ENCODE measurements around the gene INPP5A. TPM values are rescaled to one million over a fixed set of nuclear protein-coding genes. Genes with fewer than 3 reads are reported as not detected.
"Not testable (repeated sequence)": the region's sequence is repeated elsewhere in the genome, so short reads cannot be mapped to it uniquely, and the experiment has no call there.

The INPP5A gene
- total RNA-seq, 1 donor from 2014 or later, result 36.4 TPM

DNA sequence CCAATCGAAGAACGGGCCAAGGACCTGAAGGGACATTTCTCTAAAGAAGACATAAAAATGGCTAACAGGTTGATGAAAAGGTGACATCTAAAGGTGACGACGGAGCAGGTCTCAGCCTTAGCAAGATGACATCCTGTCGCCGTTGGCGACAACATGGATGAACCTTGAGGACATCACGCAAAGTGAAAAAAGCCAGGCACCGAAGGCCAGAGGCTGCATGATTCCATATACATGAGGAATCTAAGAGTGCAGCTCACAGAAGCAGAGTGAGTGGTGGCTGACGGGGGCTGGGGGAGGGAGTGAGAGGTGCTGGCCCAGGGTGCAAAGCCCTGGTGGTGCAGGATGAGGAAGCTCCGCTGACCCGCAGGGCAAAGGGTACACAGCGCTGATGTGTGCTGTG lies 282.5 kb downstream of the INPP5A start:
- H3K9me3 Mint-ChIP-seq (ENCODE audit: unreplicated experiment), result peaks cover 13% of the 10 kb centered on the region
- no peak overlapping the region for H3K4me3 Mint-ChIP-seq (ENCODE audit: unreplicated experiment)
- H3K27ac Mint-ChIP-seq (ENCODE audit: unreplicated experiment), result no peak overlapping the region
- no peak for DNase-seq (ENCODE audit: extremely low spot score, unreplicated experiment)
- no peaks in the 10 kb centered on the region for H3K36me3 Mint-ChIP-seq (ENCODE audit: unreplicated experiment)
- TF ChIP-seq, protein P1, sequence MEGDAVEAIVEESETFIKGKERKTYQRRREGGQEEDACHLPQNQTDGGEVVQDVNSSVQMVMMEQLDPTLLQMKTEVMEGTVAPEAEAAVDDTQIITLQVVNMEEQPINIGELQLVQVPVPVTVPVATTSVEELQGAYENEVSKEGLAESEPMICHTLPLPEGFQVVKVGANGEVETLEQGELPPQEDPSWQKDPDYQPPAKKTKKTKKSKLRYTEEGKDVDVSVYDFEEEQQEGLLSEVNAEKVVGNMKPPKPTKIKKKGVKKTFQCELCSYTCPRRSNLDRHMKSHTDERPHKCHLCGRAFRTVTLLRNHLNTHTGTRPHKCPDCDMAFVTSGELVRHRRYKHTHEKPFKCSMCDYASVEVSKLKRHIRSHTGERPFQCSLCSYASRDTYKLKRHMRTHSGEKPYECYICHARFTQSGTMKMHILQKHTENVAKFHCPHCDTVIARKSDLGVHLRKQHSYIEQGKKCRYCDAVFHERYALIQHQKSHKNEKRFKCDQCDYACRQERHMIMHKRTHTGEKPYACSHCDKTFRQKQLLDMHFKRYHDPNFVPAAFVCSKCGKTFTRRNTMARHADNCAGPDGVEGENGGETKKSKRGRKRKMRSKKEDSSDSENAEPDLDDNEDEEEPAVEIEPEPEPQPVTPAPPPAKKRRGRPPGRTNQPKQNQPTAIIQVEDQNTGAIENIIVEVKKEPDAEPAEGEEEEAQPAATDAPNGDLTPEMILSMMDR (IDR thresholded peaks at IDR 0.05), result no peak
- H3K27me3 Mint-ChIP-seq (ENCODE audit: unreplicated experiment), result peaks cover 21% of the 10 kb centered on the region
- no peaks in the 10 kb centered on the region for H3K4me1 Mint-ChIP-seq (ENCODE audit: unreplicated experiment)

DNA sequence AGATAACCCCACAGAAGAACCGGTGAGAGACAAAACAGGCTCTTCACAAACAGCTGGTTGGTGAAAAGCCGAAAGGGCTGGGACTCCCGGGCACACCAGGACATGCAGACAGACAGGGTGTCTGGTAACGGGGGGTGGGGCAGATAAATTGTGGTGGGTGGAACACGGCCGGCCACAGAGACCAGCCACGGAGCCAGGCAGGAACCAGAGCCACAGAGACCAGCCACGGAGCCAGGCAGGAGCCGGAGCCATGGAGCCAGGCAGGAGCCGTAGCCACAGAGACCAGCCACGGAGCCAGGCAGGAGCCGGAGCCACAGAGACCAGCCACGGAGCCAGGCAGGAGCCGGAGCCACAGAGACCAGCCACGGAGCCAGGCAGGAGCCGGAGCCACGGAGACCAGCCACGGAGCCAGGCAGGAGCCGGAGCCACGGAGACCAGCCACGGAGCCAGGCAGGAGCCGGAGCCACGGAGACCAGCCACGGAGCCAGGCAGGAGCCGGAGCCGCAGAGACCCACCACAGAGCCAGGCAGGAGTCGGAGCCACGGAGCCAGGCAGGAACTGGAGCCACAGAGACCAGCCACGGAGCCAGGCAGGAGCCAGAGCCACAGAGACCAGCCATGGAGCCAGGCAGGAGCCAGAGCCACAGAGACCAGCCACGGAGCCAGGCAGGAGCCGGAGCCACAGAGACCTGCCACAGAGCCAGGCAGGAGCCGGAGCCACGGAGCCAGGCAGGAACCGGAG lies 288.4 kb downstream of the INPP5A start:
- not testable (repeated sequence) for H3K4me3 Mint-ChIP-seq (ENCODE audit: unreplicated experiment); H3K4me1 Mint-ChIP-seq (ENCODE audit: unreplicated experiment)

DNA sequence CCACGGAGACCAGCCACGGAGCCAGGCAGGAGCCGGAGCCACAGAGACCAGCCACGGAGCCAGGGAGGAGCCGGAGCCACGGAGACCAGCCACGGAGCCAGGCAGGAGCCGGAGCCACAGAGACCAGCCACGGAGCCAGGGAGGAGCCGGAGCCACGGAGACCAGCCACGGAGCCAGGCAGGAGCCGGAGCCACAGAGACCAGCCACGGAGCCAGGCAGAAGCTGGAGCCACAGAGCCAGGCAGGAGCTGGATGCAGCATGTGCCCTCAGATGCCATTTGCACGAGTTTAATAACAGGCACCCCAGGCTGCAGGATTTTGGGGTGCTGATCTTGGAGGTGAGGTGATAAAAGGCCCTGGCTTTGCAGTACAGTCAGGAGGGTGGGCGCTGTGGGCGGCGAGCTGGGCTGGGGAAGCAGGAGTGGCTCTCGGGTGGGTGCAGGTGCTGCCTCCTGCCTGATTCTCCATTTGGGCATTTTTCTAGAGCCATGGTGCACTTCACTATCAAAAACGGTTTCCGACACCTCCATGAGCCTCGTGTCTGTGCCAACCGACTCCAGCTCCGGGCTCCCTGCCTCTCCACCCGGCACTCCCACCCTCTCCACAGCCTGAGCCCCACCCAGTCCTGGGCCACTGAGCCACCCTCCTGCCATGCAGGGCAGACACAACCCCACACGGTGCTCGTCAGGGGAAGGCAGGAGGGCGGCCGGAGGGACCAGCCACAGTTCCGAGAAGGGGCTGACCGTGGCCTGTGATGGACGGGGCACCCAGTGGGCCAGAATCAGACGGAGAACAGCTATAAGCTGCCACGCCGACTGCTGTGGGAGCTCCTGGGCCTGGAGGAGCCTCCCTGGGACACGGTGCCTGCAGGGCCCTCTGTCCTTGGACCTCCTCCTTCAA lies 289.2 kb downstream of the INPP5A start:
- H3K9me3 Mint-ChIP-seq (ENCODE audit: unreplicated experiment), result no peaks in the 10 kb centered on the region
- DNase-seq (ENCODE audit: extremely low spot score, unreplicated experiment), result no peak
- TF ChIP-seq, protein P1 (IDR thresholded peaks at IDR 0.05), result no peak
- no peak overlapping the region for H3K27ac Mint-ChIP-seq (ENCODE audit: unreplicated experiment)
- no peaks in the 10 kb centered on the region for H3K36me3 Mint-ChIP-seq (ENCODE audit: unreplicated experiment)
- peaks cover 24% of the 10 kb centered on the region for H3K27me3 Mint-ChIP-seq (ENCODE audit: unreplicated experiment)
- H3K4me1 Mint-ChIP-seq (ENCODE audit: unreplicated experiment), result no peaks in the 10 kb centered on the region
- no peak overlapping the region for H3K4me3 Mint-ChIP-seq (ENCODE audit: unreplicated experiment)

More for the DNA sequence above, 288.4 kb downstream of the INPP5A start:
- not testable (repeated sequence) for DNase-seq (ENCODE audit: extremely low spot score, unreplicated experiment); H3K27ac Mint-ChIP-seq (ENCODE audit: unreplicated experiment); H3K9me3 Mint-ChIP-seq (ENCODE audit: unreplicated experiment); H3K36me3 Mint-ChIP-seq (ENCODE audit: unreplicated experiment)
- peaks cover 15% of the 10 kb centered on the region for H3K27me3 Mint-ChIP-seq (ENCODE audit: unreplicated experiment)

DNA sequence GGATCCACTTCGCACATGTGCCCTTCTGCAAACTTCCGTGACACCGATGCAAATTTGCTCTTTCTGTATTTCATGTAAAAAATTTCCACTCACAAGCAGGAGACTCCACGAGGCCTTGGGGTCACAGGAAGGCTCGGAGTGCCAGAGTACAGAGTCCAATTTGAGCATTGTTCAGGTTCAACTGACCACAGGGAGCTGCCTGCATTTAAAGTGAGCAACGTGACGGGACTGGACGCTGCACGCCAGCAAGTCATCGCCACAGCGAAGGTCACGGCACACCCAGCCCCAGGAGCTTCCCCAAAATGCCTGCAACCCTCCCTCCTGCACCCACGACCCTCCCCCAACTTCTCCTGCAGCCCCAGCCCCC lies 289.8 kb downstream of the INPP5A start:
- H3K4me1 Mint-ChIP-seq (ENCODE audit: unreplicated experiment), result no peaks in the 10 kb centered on the region
- TF ChIP-seq, protein P1 (IDR thresholded peaks at IDR 0.05), result no peak
- peaks cover 27% of the 10 kb centered on the region for H3K27me3 Mint-ChIP-seq (ENCODE audit: unreplicated experiment)
- no peak for DNase-seq (ENCODE audit: extremely low spot score, unreplicated experiment)
- H3K36me3 Mint-ChIP-seq (ENCODE audit: unreplicated experiment), result no peaks in the 10 kb centered on the region
- H3K27ac Mint-ChIP-seq (ENCODE audit: unreplicated experiment), result no peak overlapping the region
- H3K4me3 Mint-ChIP-seq (ENCODE audit: unreplicated experiment), result no peak overlapping the region
- no peaks in the 10 kb centered on the region for H3K9me3 Mint-ChIP-seq (ENCODE audit: unreplicated experiment)

DNA sequence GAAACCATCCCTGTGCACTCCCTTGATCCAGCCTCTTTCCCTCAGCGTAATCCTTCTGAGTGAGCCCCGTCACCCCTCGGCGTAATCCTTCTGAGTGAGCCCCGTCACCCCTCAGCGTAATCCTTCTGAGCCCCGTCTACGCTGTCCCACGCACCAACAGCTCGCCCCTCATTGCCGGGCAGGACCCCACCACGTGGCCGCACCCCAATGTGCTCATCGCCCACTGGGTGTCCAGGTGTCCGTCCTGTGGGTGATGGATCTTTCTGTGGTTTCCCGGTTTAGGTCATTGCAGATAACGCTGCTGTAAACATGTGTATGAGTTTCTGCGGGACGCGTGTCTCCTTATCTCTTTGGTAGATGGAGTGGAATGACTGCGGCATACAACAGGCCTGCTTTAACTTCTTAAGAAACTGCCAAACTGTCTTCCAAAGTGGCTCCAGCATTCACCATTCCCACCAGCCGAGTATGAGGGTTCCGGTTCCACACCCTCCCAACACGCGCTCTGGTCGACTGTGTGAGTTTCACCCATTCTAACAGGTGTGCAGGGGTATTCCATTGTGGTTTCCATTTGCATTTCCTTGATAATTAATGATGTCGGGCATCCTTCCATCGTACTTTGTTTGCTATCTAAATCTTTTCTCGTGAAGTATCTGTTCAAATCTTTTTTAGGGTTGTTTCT lies 290.4 kb downstream of the INPP5A start:
- no peak overlapping the region for H3K27ac Mint-ChIP-seq (ENCODE audit: unreplicated experiment)
- no peak overlapping the region for H3K4me3 Mint-ChIP-seq (ENCODE audit: unreplicated experiment)
- H3K4me1 Mint-ChIP-seq (ENCODE audit: unreplicated experiment), result no peaks in the 10 kb centered on the region
- no peak for DNase-seq (ENCODE audit: extremely low spot score, unreplicated experiment)
- peaks cover 31% of the 10 kb centered on the region for H3K27me3 Mint-ChIP-seq (ENCODE audit: unreplicated experiment)
- no peaks in the 10 kb centered on the region for H3K9me3 Mint-ChIP-seq (ENCODE audit: unreplicated experiment)
- TF ChIP-seq, protein P1 (IDR thresholded peaks at IDR 0.05), result no peak
- no peaks in the 10 kb centered on the region for H3K36me3 Mint-ChIP-seq (ENCODE audit: unreplicated experiment)

Measured in osteocyte (in vitro differentiated cells).